Measurements from ENCODE around the gene FBP1.
"Not testable (repeated sequence)": the region's sequence is repeated elsewhere in the genome, so short reads cannot be mapped to it uniquely, and the experiment has no call there.

Gene FBP1

GRCh38 chr9:94611638-94612068, 27.7 kb downstream of the FBP1 start:
- no peak for DNase-seq

- DNase-seq: no peak
Measured at GRCh38 chr9:94610181-94610606, 29.1 kb downstream of the FBP1 start.

GRCh38 chr9:94607423-94607691, 32.0 kb downstream of the FBP1 start:
- DNase-seq: no peak

GRCh38 chr9:94606646-94607422, 32.5 kb downstream of the FBP1 start:
- no peak for DNase-seq

- peak; percentile 49 for DNase-seq
Measured at GRCh38 chr9:94603259-94604160, 35.8 kb downstream of the FBP1 start.

GRCh38 chr9:94602666-94603065, 36.7 kb downstream of the FBP1 start:
- DNase-seq: no peak

- DNase-seq: no peak
Measured at GRCh38 chr9:94600715-94601114, 38.6 kb downstream of the FBP1 start.

- DNase-seq: no peak
Measured at GRCh38 chr9:94600258-94600657, 39.1 kb downstream of the FBP1 start.

GRCh38 chr9:94599102-94599501, 40.2 kb downstream of the FBP1 start:
- DNase-seq: no peak

GRCh38 chr9:94593459-94594345, 45.6 kb downstream of the FBP1 start, which contains the start of gene FBP2:
Gene FBP2, minus strand, starts transcription at chr9:94593824. Its CDS starts 98 bp downstream, at chr9:94593726.
- no peak for DNase-seq

GRCh38 chr9:94592683-94593082, 46.6 kb downstream of the FBP1 start:
- not testable (repeated sequence) for DNase-seq

- no peak for DNase-seq
Measured at GRCh38 chr9:94591876-94592275, 47.4 kb downstream of the FBP1 start.

- DNase-seq: not testable (repeated sequence)
Measured at GRCh38 chr9:94591046-94591545, 48.2 kb downstream of the FBP1 start.

GRCh38 chr9:94588681-94589080, 50.6 kb downstream of the FBP1 start:
- no peak for DNase-seq

- DNase-seq: no peak
Measured at GRCh38 chr9:94586814-94587213, 52.5 kb downstream of the FBP1 start.

GRCh38 chr9:94586316-94586715, 53.0 kb downstream of the FBP1 start:
- DNase-seq: no peak

- DNase-seq: no peak
Measured at GRCh38 chr9:94584555-94584954, 54.8 kb downstream of the FBP1 start.

- DNase-seq: no peak
Measured at GRCh38 chr9:94581728-94582127, 57.6 kb downstream of the FBP1 start.

- no peak for DNase-seq
Measured at GRCh38 chr9:94577571-94577970, 61.7 kb downstream of the FBP1 start.

- no peak for DNase-seq
Measured at GRCh38 chr9:94577036-94577435, 62.3 kb downstream of the FBP1 start.

- no peak for DNase-seq
Measured at GRCh38 chr9:94576131-94576530, 63.2 kb downstream of the FBP1 start.

- DNase-seq: no peak
Measured at GRCh38 chr9:94568972-94569712, 70.2 kb downstream of the FBP1 start.
